Measurements from ENCODE around the gene APLP2. TPM values are rescaled to one million over a fixed set of nuclear protein-coding genes. Genes with fewer than 3 reads are reported as not detected.

Gene APLP2
- total and polyA plus RNA-seq, 2 of the 4 experiments (the other 2 are of a cell fraction), result 127 to 235 TPM

- H3K14ac ChIP-seq (replicated peaks; ENCODE audit: low read depth, low read length), result no peak overlapping the region
- intact Hi-C loops (cut with micrococcal nuclease) (no loop called here), dilution Hi-C loops (cut with HindIII; ENCODE audit: low sequenced_read_pairs, unreplicated experiment) (no loop called here), in situ Hi-C loops (cut with MboI; ENCODE audit: low sequenced_read_pairs) (no loop called here)
- H3K23ac ChIP-seq (ENCODE audit: low read depth, low read length), result no peak overlapping the region
- no peak overlapping the region for H3K4me2 ChIP-seq (ENCODE audit: low read depth, low read length)
- no peak overlapping the region for H4K91ac ChIP-seq (ENCODE audit: insufficient read depth, low read depth, low read length)
- no peak for TF ChIP-seq MXI1 (IDR thresholded peaks at IDR 0.05; ENCODE audit: borderline replicate concordance, low read depth, low read length)
- TF ChIP-seq RFX5 (IDR thresholded peaks at IDR 0.05; ENCODE audit: low read depth, low read length), result no peak
- no peak for TF ChIP-seq POLR2A (IDR thresholded peaks at IDR 0.05; ENCODE audit: low read depth, low read length)
- TF ChIP-seq MAFK (IDR thresholded peaks at IDR 0.05; ENCODE audit: low read depth, low read length), result no peak
- TF ChIP-seq RAD21 (IDR thresholded peaks at IDR 0.05; ENCODE audit: low read length), result no peak
- TF ChIP-seq CEBPB (IDR thresholded peaks at IDR 0.05; ENCODE audit: low read depth, low read length), result no peak
- no peak for TF ChIP-seq NFE2L2 (IDR thresholded peaks at IDR 0.05; ENCODE audit: low read depth, low read length)
- no peak for TF ChIP-seq RCOR1 (IDR thresholded peaks at IDR 0.05; ENCODE audit: insufficient replicate concordance, low read length)
- TF ChIP-seq MAZ (IDR thresholded peaks at IDR 0.05; ENCODE audit: borderline replicate concordance, low read depth, low read length), result no peak
- no peak for TF ChIP-seq SMC3 (IDR thresholded peaks at IDR 0.05; ENCODE audit: low read depth, low read length)
- no peak for TF ChIP-seq CHD1 (IDR thresholded peaks at IDR 0.05; ENCODE audit: low read depth, low read length)
- no peak for TF ChIP-seq BHLHE40 (IDR thresholded peaks at IDR 0.05; ENCODE audit: low read depth, low read length)
- H2AK5ac ChIP-seq (ENCODE audit: low read depth, low read length), result no peak overlapping the region
- no peaks in the 10 kb centered on the region for H3K4me1 ChIP-seq (ENCODE audit: control insufficient read depth, insufficient read depth, low read length)
- no peak overlapping the region for H3K4ac ChIP-seq (ENCODE audit: low read depth, low read length)
- H3K36me3 ChIP-seq (ENCODE audit: control insufficient read depth, insufficient read depth, low read length), result peaks cover 2% of the 10 kb centered on the region; the same call in 1 of the 2 replicates
- no peak for DNase-seq
- H3K56ac ChIP-seq (ENCODE audit: extremely low read depth, insufficient read depth, low read length), result no peak overlapping the region
- H3K9me3 ChIP-seq (ENCODE audit: control insufficient read depth, insufficient read depth, low read length), result no peaks in the 10 kb centered on the region
- H3K4me3 ChIP-seq (ENCODE audit: insufficient read depth, low read depth, low read length), result no peak overlapping the region
- ChIA-PET POLR2A (ENCODE audit: unreplicated experiment) (no interaction called here), CTCF (no interaction called here)
- peaks cover 74% of the 10 kb centered on the region for H4K20me1 ChIP-seq (ENCODE audit: insufficient read depth, low read length)
- no TSS peak for BruUV-seq (replicated peaks)
- no peak overlapping the region for H3K27ac ChIP-seq (ENCODE audit: insufficient read depth, low read length)
- no peak overlapping the region for H3K9ac ChIP-seq (ENCODE audit: low read depth, low read length)
- H3K18ac ChIP-seq (ENCODE audit: low read depth, low read length), result no peak overlapping the region
- H4K5ac ChIP-seq (ENCODE audit: low read depth, low read length), result no peak overlapping the region
- H2AK9ac ChIP-seq (replicated peaks; ENCODE audit: low read depth, low read length, poor library complexity), result no peak overlapping the region
- WGBS, 2 experiments (ENCODE audit: extremely low coverage in 2 of 2, insufficient read length in 1 of 2), result no CpG with 5 or more reads among the region's 2 CpGs
- no peak overlapping the region for H4K8ac ChIP-seq (ENCODE audit: low read depth in 2 of 2, low read length in 2 of 2)
- H2BK20ac ChIP-seq (ENCODE audit: low read depth, low read length), result no peak overlapping the region
- peaks cover 22 to 42% of the 10 kb centered on the region in 2 experiments for H3K79me1 ChIP-seq (ENCODE audit: low read depth in 1 of 2, low read length in 2 of 2)
- no peak overlapping the region for H2BK5ac ChIP-seq (ENCODE audit: low read depth, low read length, poor library complexity, severe bottlenecking)
- H3K9me1 ChIP-seq (ENCODE audit: insufficient read depth, low read length), result peaks cover 8% of the 10 kb centered on the region; the same call in 1 of the 2 replicates
- no peak overlapping the region for H2BK15ac ChIP-seq (ENCODE audit: low read depth, low read length)
- H2AFZ ChIP-seq (replicated peaks; ENCODE audit: low read length, poor library complexity), result no peak overlapping the region
- ATAC-seq (ENCODE audit: low read depth), result no peak
- H2BK120ac ChIP-seq (ENCODE audit: low read depth, low read length), result no peak overlapping the region
- peaks cover 16% of the 10 kb centered on the region for H3K27me3 ChIP-seq (ENCODE audit: control insufficient read depth, insufficient read depth, low read length)
Observed at GRCh38 chr11:130096823-130097222, 27.1 kb downstream of the APLP2 start.
